BLaER1 (cell line): Measurements from ENCODE around the gene FOLR3.
"Not testable (repeated sequence)": the region's sequence is repeated elsewhere in the genome, so short reads cannot be mapped to it uniquely, and the experiment has no call there.

Experiments used
- H3K27ac ChIP-seq: shearing (Covaris generic); formaldehyde crosslinking; 2 replicates; pipeline ENCODE4 v1.8.1; 2022
- H3K27me3 ChIP-seq: shearing (Covaris generic); formaldehyde crosslinking; 2 replicates; pipeline ENCODE4 v1.8.1; 2022
- H3K36me3 ChIP-seq: shearing (Covaris generic); formaldehyde crosslinking; 2 replicates; pipeline ENCODE4 v1.8.1; 2022
- H3K4me1 ChIP-seq: shearing (Covaris generic); formaldehyde crosslinking; 2 replicates; pipeline ENCODE4 v1.8.1; 2022
- H3K4me2 ChIP-seq: shearing (Covaris generic); formaldehyde crosslinking; 2 replicates; pipeline ENCODE4 v1.8.1; 2022
- H3K4me3 ChIP-seq: shearing (Covaris generic); formaldehyde crosslinking; 2 replicates; pipeline ENCODE4 v1.8.1; 2022
- H3K9ac ChIP-seq: shearing (Covaris generic); formaldehyde crosslinking; 2 replicates; pipeline ENCODE4 v1.8.1; 2022
- H3K9me3 ChIP-seq: shearing (Covaris generic); formaldehyde crosslinking; 2 replicates; pipeline ENCODE4 v1.8.1; 2022
- H4K20me1 ChIP-seq: shearing (Covaris generic); formaldehyde crosslinking; 2 replicates; pipeline ENCODE4 v1.8.1; 2022
- Cebpa-rat ChIP-seq: shearing (Covaris generic); IDR thresholded peaks from 2 replicates; pipeline ENCODE4 v1.8.1; 2022

The FOLR3 gene

DNA sequence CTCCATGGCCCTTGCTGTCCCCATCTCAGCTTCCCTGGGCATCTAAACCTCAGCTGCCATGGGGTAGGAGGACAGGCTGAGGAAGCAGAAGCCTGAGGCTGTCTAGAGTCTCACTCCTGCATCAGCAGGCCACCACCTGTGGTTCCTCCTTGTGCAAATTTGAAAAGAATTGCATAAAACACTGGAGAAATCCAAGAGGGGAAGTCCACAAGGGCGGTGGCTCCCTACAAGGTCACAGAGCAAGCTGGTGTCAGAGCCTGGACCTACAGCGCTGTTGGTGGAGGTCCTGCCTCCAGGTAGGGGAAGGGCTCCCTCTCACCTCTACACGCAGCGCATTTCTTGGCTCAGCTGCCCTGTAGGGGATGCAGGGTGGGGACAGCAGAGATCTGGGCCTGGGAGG lies at the start of gene FOLR3:
Gene FOLR3 (plus strand): TSS at position 253 of the 400 bp plus-strand sequence. CDS start 228 bp downstream, outside the sequence.
- H3K9me3 ChIP-seq, result not testable (repeated sequence)

DNA sequence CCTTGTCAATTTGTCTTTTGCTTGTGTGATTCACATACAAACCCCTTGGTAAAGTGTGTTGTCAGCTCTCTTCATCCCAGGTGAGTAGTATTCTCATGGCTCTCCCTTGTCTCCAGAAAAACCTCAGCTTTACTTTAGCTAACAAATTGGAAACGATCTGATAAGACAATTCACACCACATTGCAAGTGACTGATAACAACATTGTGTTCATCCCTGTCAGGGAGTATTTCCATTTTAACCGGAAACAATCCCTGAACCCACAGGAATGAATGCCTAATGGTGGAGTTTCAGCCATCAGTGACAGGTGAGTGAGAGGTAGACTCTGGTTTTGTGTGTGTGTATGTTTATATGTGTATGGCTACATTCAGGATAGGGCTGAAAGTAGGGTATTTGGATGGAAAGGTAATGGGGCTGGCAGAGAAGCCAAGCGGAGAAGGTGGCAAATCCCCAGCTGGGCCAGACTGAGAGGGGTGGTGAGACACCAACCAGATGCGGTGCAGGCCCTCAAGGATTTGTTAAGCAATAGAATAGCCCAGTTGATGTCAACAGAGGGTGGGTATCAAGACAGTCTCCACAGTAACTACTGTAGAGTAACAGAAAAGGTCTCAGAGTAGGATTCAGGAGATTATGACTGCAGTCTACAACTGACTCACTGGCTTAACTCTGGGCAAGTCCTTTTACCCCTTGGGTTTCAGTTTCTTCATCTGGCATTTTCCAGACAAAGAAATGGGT lies 47.3 kb upstream of the FOLR3 start:
- Histone ChIP-seq H3K9me3 (no peaks in the 10 kb centered on the region), H3K4me1 (peaks cover 11% of the 10 kb centered on the region), H3K36me3 (peaks cover 37% of the 10 kb centered on the region), H3K4me3 (no peak overlapping the region), H3K27me3 (no peaks in the 10 kb centered on the region), H3K27ac (no peak overlapping the region), H4K20me1 (no peaks in the 10 kb centered on the region), H3K4me2 (no peak overlapping the region), H3K9ac (0 out of 2 replicates have a peak overlapping the region, but pooled peaks have one; percentile 23)
- TF ChIP-seq Cebpa-rat, result no peak

More for the DNA sequence above, at the start of gene FOLR3:
- not testable (repeated sequence) for H3K27me3 ChIP-seq, H4K20me1 ChIP-seq, H3K36me3 ChIP-seq, H3K4me1 ChIP-seq, H3K27ac ChIP-seq, H3K4me2 ChIP-seq, H3K4me3 ChIP-seq, H3K9ac ChIP-seq

DNA sequence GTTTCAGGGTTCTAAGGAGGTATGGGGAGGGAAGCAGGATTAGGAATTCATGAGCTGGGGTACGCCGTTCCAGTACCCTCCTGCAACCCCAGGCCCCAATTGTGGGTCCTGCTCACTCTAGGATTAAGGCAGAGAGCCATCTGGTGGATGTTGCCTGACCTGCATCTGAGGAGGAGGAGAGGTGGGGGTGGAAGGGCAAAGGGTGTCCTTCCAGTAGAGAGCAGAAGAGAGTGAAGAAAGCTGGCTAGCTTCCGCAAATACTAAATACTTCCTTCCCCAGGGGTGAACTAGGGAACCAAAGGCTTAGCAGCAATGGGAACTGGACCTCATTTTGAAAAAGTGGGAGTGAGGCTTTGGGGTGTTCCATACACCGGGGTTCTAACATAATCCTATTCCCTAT lies 44.2 kb upstream of the FOLR3 start:
- peak overlapping the region; percentile 35 for H3K4me2 ChIP-seq
- no peaks in the 10 kb centered on the region for H4K20me1 ChIP-seq
- H3K9me3 ChIP-seq, result no peaks in the 10 kb centered on the region
- H3K27ac ChIP-seq, result peak overlapping the region; percentile 28; the same call in 1 of the 2 replicates
- H3K36me3 ChIP-seq, result peaks cover 66% of the 10 kb centered on the region
- H3K27me3 ChIP-seq, result no peaks in the 10 kb centered on the region
- no peak for TF ChIP-seq Cebpa-rat
- peaks cover 11% of the 10 kb centered on the region for H3K4me1 ChIP-seq
- H3K4me3 ChIP-seq, result no peak overlapping the region
- H3K9ac ChIP-seq, result no peak overlapping the region

DNA sequence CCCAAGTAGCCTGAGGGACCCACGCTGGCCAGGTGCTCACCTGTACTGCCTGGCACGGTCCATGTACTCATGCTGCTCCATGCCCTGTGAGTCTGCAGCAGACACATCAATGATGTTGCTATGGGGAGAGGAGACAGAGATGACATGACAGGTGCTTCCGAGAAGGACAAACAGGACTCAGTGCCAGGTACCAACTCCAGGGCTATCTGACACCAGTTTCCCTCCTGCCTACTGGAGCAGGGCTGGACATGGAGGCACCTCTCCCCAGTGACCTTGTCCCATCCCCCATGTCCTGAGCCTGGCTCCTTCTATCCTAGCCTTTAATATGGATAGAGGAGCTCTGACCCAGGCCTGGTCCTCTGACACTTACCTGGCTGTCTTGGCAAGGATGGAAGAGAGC lies 36.8 kb upstream of the FOLR3 start:
- no peak overlapping the region for H3K9ac ChIP-seq
- no peaks in the 10 kb centered on the region for H3K27me3 ChIP-seq
- TF ChIP-seq Cebpa-rat, result no peak
- peaks cover 30% of the 10 kb centered on the region for H3K4me1 ChIP-seq
- peaks cover 28% of the 10 kb centered on the region for H4K20me1 ChIP-seq
- H3K4me3 ChIP-seq, result no peak overlapping the region
- no peak overlapping the region for H3K4me2 ChIP-seq
- peaks cover 80% of the 10 kb centered on the region for H3K36me3 ChIP-seq
- no peak overlapping the region for H3K27ac ChIP-seq
- H3K9me3 ChIP-seq, result no peaks in the 10 kb centered on the region

DNA sequence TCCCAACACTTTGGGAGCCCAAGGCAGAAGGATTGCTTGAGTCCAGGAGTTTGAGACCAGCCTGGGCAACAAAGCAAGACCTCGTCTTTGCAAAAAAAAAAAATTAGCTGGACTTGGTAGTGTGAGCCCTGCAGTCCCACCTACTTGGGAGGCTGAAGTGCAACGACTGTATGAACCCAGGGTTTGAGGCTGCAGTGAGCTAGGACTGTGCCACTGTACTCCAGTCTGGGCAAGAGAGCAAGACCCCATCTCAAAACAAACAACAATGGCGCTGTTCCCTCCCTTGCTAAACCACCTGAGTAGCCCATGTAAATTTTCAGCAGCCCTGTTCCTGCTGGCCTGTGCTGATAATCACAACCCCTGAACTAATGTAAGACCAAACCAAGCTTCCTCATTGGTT lies 35.5 kb upstream of the FOLR3 start:
- H4K20me1 ChIP-seq, result peaks cover 28% of the 10 kb centered on the region
- peaks cover 35% of the 10 kb centered on the region for H3K4me1 ChIP-seq
- H3K27ac ChIP-seq, result no peak overlapping the region
- peaks cover 69% of the 10 kb centered on the region for H3K36me3 ChIP-seq
- peak overlapping the region; percentile 17; the same call in 1 of the 2 replicates for H3K9ac ChIP-seq
- TF ChIP-seq Cebpa-rat, result no peak
- no peaks in the 10 kb centered on the region for H3K9me3 ChIP-seq
- no peak overlapping the region for H3K4me2 ChIP-seq
- H3K27me3 ChIP-seq, result no peaks in the 10 kb centered on the region
- no peak overlapping the region for H3K4me3 ChIP-seq

DNA sequence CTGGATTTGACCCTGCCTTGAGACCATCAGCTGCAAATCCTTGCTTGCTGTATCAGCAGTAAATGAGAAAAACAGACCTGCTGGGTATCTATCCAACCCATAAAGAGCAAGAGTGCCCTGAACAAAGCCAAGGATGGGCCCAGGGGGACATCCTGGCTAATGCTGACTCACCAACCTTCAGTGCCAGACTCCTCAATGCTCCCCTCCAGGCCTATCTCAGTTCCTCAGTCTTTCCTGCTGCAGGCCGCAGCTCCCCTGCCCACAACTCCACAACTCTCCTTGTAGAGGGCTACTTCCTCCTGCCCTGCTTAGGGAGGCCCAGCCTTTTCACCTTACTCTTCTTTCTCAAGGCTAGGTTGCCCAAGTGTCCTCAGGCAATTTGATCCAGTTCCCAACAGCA lies 35.1 kb upstream of the FOLR3 start:
- Histone ChIP-seq H3K27ac (peak overlapping the region; percentile 37; the same call in 1 of the 2 replicates), H3K4me2 (peak overlapping the region; percentile 17), H3K36me3 (peaks cover 64% of the 10 kb centered on the region)

DNA sequence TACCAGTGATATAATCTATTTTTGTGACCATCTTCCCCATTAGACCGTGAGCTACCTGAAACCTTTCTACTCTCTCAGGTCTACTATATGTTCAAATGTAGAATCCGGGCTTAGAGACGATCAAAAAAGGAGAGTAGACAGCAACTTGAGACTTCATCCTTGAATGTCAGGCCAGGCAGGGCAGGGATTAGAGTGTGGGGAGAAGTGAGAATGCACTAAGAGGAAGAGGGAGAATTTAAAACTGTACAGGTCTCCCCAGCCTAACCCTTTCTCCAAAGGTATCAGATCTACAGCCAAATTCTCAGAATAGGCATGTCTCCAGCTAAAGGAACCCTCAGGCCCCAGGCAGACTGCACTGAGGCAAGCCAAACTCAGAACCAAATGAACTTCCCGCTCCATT lies 33.4 kb upstream of the FOLR3 start:
- Histone ChIP-seq H3K36me3 (peaks cover 50% of the 10 kb centered on the region), H3K27me3 (no peaks in the 10 kb centered on the region), H3K4me3 (peak overlapping the region; percentile 80), H3K4me1 (peaks cover 35% of the 10 kb centered on the region), H4K20me1 (peaks cover 28% of the 10 kb centered on the region), H3K4me2 (peak overlapping the region; percentile 92), H3K27ac (peak overlapping the region; percentile 97), H3K9me3 (no peaks in the 10 kb centered on the region), H3K9ac (peak overlapping the region; percentile 95)
- no peak for TF ChIP-seq Cebpa-rat

More for the DNA sequence above, 35.1 kb upstream of the FOLR3 start:
- peaks cover 28% of the 10 kb centered on the region for H4K20me1 ChIP-seq
- TF ChIP-seq Cebpa-rat, result no peak
- no peak overlapping the region for H3K4me3 ChIP-seq
- H3K9ac ChIP-seq, result peak overlapping the region; percentile 17; the same call in 1 of the 2 replicates
- H3K4me1 ChIP-seq, result peaks cover 35% of the 10 kb centered on the region
- H3K27me3 ChIP-seq, result no peaks in the 10 kb centered on the region
- no peaks in the 10 kb centered on the region for H3K9me3 ChIP-seq

DNA sequence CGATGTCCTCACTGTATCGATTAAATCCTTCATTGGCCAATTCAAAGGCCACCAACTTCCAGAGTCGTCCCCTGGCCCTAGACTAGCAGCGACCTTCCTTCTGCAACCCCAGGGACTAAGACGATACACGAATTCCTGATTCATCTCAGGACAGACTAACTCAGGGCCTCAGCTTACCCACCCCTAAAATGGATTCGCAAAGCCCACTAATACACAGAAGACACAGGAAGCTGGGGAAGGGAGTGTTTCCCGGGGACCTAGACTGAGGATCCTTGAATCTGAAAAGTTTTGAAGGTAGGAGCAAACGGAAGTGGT lies 32.9 kb upstream of the FOLR3 start:
- Histone ChIP-seq H3K4me1 (peaks cover 35% of the 10 kb centered on the region), H3K4me3 (peak overlapping the region; percentile 80), H3K27me3 (no peaks in the 10 kb centered on the region), H3K27ac (peak overlapping the region; percentile 97), H3K4me2 (peak overlapping the region; percentile 92), H3K9ac (peak overlapping the region; percentile 95), H4K20me1 (peaks cover 28% of the 10 kb centered on the region), H3K36me3 (peaks cover 50% of the 10 kb centered on the region), H3K9me3 (no peaks in the 10 kb centered on the region)
- no peak for TF ChIP-seq Cebpa-rat

DNA sequence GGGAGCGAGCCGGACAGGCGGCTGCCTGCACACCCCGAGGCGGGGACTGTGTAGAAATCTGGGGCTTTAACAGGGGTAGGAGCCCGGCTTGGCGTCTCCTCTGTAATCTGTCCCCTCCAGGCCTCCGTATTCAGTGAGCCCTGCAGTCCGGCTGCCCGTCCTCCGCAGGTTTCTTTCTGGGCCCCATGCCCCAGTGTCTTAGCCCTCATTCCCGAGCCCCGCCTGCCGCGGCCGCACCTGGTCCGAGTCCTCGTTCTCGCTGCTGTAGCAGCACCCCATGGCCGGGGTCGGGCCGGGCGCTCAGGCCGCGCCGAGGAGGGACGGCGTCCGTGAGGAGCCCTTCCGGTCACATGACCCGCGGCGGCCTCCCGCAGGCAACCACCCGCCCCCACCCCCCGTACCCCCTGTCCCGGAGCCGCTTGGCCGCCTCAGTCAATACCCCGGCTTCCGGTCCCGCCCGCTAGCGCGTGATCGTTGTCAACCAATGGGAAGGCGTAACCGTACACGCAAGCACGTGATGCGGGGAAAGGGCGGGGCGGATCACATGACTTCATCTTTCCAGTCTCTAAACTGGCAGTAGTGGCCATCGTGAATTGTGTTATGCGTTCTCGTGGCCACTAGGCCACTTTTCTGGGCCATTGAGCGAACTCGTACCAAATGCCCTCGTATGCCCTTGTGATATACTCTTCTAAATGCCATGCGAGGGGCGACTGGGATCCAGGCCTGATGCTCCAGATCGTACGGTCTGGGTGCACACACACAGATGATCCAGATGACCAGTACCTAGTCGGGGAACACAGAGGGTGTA lies 32.4 kb upstream of the FOLR3 start, which contains the start of gene LAMTOR1:
Gene LAMTOR1 (minus strand): TSS at position 352 of the 808 bp plus-strand sequence. CDS start 73 bp downstream, at position 279.
- no peak for TF ChIP-seq Cebpa-rat
- H3K9me3 ChIP-seq, result no peaks in the 10 kb centered on the region
- peak within 1 kb of the TSS; percentile 95 for H3K9ac ChIP-seq
- H4K20me1 ChIP-seq, result peaks cover 25% of the 10 kb centered on the region
- H3K4me2 ChIP-seq, result peak within 1 kb of the TSS; percentile 92
- H3K36me3 ChIP-seq, result peaks cover 50% of the 10 kb centered on the region
- peak within 1 kb of the TSS; percentile 97 for H3K27ac ChIP-seq
- H3K4me3 ChIP-seq, result peak within 1 kb of the TSS; percentile 80
- H3K27me3 ChIP-seq, result no peaks in the 10 kb centered on the region
- H3K4me1 ChIP-seq, result peaks cover 35% of the 10 kb centered on the region

DNA sequence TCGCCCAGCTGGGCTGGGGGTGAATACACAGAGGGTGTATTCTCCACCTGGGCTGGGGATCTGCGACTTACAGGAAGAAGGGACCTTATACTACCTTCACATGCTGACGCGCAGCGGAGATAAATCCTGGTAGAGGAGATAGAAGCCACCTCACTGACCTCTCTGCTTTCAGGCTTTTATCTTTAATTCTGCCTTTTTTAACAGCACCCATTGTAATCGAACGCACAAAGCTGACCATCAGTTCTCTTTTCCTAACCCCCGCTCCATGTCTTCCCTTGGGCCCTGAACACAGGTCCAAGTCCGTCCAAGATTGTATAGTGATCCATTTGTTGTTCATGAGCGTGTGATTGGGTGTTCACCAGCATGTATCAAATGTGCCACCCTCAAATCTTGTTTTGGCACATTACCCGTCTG lies 31.8 kb upstream of the FOLR3 start:
- Histone ChIP-seq H3K9me3 (no peaks in the 10 kb centered on the region), H3K36me3 (peaks cover 50% of the 10 kb centered on the region), H3K4me1 (peaks cover 35% of the 10 kb centered on the region), H4K20me1 (peaks cover 19% of the 10 kb centered on the region), H3K4me2 (peak overlapping the region; percentile 65), H3K4me3 (peak overlapping the region; percentile 38), H3K27ac (peak overlapping the region; percentile 64), H3K9ac (peak overlapping the region; percentile 4; the same call in 1 of the 2 replicates), H3K27me3 (no peaks in the 10 kb centered on the region)
- TF ChIP-seq Cebpa-rat, result no peak
